ENCODE results near the gene ZC2HC1B. TPM values are rescaled to one million over a fixed set of nuclear protein-coding genes. Genes with fewer than 3 reads are reported as not detected.

Gene ZC2HC1B
- total RNA-seq, 1 donor from 2014 or later: not detected

Small RNA genes lying within 50 kb of the gene (small RNA-seq; reads per million reads assigned to genes)
- gene ZC2HC1B (ENCODE audit: low replicate concordance): not detected

Other genes starting within 250 kb of the ZC2HC1B start
- gene PHACTR2, start 186.5 kb upstream of the ZC2HC1B start, total RNA-seq: 62.5 TPM
- gene LTV1, start 21.1 kb upstream of the ZC2HC1B start, total RNA-seq: 26.5 TPM
- gene PLAGL1, start 143.8 kb downstream of the ZC2HC1B start, total RNA-seq: 139 TPM
- gene SF3B5, start 231.1 kb downstream of the ZC2HC1B start, total RNA-seq: 42.3 TPM

Data from skin of body (tissue), 2 donors.